Measurements from ENCODE around the gene FNDC10.
"Not testable (repeated sequence)": the region's sequence is repeated elsewhere in the genome, so short reads cannot be mapped to it uniquely, and the experiment has no call there.

The FNDC10 gene

DNA sequence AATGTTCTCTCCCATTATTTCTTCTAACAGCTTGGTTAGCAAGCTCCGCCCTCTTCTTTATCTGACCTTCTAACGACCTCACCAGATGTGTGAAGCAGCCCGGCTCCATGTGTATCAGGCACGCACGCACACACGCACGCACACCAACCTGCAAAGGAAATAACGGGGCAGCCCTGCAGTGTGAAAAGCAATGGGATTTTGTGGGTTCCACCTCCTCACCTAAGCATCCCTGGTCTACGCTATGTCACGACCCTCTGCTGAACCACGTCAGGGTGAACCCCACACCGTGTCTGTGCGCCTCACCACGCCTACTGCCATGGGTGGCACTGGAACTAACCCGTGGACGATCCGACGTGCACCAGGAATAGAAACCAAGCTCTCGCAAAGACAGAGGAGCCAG is 35.7 kb downstream of the FNDC10 start:
- peak; percentile 22 for DNase-seq

- no peak for DNase-seq
Observed at GRCh38 chr1:1563688-1564087, 36.2 kb downstream of the FNDC10 start.

DNA sequence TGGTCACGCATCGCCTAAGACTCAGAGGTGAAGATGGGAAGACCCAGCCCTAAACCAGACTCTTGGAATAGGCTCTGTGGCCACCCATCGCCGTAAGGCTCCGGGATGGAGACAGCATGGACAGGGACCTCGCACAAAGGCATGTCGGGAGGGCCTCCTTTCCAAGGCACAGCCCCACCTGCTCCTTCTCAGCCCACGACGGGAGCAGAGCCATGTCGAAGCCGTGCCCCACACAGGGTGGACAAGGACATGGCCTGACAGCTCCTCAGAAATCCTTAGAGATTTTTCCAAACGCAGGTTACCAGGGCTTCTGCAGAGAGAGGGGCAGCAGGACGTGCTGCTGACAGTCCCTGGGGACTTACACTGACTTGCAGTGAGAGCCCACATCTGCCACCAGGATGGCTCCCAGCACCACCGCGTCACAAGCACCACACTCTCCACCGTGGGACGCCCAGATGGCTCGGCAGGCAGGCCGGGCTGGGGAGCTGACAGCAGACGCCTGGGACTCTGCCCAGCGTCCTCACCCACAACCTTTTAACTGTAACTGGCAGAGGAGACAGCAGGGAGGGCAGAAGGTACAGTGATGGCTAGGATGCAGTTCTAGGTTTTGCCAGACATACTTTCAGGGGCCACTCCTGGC is 37.3 kb downstream of the FNDC10 start:
- DNase-seq = no peak

DNA sequence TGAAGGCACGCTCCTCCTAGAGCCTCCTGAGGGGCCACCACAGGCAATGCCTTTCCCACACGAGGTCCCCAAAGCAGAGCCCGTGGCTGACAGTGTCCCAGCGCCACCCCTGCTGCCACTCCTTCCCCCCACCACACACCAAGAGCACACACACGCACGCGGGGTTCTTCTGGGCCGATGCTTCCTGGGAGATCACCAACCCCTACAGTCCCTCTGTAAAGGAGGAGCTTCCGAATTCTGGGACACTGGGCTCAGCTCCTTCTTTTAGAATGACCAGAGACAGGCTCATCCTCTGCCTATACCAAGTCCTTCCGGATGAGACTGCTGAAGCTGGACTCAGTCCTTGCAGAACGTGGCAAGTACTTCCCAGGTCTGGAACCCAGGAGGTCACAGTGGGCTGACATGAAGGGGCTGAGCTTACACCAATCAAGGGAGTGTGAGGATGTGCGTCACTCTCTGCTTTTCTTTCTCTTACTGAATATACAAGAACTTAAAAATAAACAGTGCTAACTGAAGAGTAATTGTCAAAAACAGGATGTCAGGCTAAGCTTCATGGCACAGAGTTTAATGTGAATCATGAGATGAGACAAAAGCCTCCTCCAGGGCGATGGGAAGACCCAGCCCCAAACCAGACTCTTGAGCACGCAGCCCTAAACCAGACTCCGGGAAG is 38.0 kb downstream of the FNDC10 start:
- no peak for DNase-seq

DNA sequence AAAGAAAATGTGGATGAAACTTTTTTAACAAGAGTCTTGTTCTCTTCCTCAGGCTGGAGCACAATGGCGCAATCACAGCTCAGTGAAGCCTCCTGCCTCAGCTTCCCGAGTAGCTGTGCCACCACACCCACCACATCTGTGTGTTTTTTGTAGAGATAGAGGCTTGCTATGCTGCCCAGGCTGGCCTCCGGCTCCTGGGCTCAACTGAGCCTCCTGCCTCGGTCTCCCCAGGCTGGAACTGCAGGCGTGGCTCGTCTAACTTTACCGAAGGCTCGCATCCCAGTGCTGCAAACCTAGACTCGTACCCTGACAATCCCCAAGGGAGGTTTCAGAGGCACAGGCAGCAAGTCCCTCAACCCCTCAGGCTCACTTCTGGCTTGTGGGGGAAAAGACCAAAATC is 39.8 kb downstream of the FNDC10 start:
- no peak for DNase-seq

DNA sequence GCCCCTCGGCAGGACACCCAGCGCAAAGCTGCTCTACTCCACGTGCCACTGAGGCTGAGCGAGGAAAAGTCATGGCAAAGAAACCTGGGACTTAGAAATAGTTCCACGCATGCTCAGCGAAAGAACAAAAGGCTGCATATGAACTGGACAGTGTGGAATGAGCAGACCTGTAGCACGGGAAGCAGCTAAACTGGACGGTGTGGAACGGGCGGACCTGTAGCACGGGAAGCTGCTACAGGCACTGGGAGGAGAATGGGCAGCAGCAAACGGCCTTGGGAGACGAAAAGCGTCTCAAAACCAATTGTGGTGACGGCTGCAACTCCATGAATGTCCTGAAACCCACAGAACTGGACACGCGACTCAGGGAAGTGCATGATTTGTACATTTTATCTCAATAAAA is 40.9 kb downstream of the FNDC10 start:
- DNase-seq = no peak

DNA sequence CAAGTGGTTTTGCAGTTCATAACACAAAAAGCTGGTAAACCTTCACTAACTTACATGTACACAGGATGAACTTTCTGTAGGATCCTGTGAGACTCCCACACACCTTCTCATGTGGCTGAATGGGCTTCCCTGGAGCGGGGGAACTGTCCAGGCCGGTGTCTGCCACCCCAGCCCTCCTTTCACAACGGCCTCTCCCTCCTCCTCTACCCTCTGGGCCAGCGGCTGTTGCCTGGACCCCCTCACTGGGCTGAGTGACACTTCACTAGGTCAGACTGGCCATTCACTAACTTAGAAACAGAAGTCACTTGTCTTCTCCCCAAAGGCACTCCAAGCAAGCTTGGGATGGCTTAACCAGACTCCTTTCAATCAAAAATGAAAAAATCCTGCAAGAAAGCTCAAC is 41.3 kb downstream of the FNDC10 start:
- no peak for DNase-seq

DNA sequence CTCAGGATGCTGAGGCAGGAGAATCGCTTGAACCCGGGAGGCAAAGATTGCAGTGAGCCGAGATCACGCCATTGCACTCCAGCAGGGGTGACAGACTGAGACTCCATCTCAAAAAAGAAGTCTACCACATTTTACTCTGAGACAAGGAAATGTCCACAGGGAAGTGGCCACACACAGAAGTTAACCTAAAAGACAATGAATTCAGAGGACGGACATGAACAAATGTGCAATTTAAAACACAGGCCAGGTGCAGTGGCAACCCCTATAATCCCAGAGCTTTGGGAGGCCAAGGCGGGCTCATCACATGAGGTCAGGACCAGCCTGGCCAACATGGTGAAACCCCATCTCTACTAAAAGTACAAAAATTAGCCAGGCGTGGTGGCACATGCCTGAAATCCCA is 42.2 kb downstream of the FNDC10 start:
- not testable (repeated sequence) for DNase-seq

GRCh38 chr1:1556961-1557360 is 43.0 kb downstream of the FNDC10 start:
- not testable (repeated sequence) for DNase-seq

DNA sequence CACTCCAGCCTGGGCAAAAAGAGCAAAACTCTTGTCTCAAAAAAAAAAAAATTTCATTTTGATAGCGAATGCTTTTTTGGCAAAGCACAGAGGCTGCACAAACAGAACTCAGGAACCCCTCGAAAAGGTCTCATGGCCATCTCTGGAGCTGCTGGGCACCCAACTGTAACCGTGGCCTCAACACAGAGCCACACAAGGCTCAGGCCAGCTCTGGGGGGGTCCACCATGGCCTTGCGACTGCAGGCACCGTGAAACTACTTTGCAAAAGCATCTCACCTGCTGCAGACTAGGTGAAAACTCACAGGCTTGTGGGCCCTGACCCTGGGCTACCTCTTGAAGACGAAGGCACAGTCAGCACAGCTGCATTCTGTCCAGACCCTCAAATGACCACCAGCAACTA is 43.4 kb downstream of the FNDC10 start:
- DNase-seq = no peak

- DNase-seq = peak; percentile 72
Observed at GRCh38 chr1:1554926-1555915, 44.7 kb downstream of the FNDC10 start.

- no peak for DNase-seq
Observed at GRCh38 chr1:1554550-1554925, 45.4 kb downstream of the FNDC10 start.

DNA sequence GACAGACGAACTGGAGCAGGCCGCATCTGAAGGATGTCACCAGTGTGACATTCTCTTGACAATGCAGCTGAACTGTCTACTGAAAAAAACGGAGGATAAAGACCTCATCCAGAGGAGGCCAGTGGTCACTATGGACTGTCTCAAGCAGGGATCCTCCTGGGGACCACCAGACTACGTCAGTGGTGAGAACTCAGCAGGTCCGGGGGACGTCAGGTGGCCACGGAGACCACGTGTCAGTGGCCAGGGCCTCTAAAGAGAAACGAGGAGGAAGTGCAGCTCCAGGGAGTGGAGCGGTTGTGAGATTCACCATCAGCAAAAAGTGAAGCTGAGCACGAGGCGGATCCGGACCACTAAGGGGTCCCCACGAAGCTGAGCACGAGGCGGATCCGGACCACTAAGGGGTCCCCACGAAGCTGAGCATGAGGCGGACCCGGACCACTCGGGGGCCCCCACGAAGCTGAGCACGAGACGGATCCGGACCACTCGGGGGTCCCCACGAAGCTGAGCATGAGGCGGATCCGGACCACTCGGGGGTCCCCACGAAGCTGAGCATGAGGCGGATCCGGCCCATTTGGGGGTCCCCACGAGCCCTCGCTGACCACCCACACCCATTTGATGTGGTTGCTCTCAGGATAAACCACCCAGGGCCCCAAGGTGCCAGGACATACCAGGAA is 46.0 kb downstream of the FNDC10 start:
- no peak for DNase-seq

- DNase-seq = no peak
Observed at GRCh38 chr1:1552263-1552639, 47.7 kb downstream of the FNDC10 start.

DNA sequence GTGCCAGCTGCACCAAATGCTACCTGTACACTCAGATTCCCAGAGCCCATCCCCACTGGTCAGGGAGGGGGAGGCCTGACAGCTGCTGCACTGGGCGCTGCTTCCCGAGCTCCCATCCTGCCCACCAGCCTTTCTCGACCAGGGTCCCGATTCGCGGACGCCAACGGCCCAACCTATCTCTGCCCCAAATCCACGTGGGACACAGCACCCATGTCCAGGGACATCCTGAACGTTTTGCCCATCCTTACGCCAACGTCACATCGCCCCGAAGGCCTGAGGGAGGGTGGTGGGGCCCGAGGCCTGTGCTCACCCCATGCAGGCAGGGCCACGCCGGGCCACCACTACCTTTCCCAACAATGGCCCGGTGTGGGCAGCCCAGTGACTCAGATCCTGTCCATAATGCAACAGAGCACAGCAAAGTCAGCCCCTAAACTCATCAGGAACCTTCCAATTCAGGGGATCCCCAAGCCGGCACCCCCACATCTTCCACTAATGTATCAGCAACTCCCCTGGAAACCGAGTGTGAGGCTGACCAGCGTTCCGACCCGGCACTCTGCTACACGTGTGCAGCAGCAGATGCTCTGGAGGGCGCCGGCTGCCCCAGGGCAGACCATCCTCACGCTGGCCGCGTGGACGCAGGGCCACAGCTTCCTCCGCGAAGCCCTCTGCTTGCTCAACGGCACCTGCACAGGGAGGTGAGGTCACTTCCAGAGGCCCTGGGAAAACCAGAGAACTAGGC is 48.2 kb downstream of the FNDC10 start:
- no peak for DNase-seq

DNA sequence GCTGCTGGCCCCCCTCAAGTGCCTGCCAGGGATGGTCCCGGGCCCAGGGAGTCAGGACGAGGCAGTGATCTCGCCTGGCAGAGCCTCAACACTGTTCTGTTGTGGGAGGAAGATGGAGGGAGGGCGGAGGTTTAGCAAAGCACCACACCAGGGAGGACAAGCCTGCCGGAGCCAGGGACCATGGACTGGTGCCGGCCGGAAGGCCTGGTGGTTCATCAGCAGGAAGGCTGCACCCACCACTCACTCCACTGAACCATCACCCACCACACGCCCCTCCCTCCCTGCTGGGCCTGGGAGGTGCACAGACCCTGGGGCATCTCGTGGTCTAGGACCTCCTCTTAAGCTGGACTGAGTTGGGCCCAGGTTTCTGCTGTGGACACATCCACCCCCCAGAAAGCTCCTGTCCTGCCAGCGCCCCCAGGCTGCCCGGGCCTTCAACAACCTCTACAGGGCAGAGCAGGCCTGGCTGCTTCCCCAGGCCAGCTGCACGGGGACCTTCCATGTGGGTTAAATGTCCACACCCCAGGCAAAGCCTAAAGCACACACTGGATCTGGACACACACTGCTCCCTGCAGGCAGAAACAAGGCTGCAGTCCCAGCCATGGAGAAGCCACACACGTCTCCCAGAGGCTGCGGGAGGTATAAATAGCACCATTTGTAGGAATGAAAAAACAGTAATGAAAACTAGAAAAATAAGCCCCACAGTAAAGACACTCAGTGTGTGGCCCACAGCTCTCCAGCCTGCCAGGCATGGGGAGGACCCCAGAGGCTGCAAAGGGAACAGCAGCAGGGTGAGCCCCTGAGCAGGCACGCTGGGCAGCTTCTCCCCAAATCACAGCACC is 49.1 kb downstream of the FNDC10 start:
- peak; percentile 47 for DNase-seq

DNA sequence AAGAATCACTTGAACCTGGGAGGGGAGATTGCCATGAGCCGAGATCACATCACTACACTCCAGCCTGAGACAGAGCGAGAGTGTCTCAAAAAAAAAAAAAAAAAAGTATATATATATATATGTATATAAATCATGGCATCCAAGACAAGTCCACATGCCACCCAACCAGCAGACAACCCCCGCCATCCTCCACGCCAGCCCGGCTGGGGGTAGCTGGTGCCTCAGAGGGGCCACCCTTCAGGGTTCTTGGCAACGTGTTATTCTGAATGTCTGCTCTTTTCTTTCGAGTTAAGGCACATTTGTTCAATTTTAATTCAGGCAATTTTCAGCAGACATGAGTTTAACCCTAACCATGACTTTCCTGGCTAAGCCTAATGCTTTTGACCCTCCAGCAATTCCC is 49.8 kb downstream of the FNDC10 start:
- DNase-seq = no peak

DNA sequence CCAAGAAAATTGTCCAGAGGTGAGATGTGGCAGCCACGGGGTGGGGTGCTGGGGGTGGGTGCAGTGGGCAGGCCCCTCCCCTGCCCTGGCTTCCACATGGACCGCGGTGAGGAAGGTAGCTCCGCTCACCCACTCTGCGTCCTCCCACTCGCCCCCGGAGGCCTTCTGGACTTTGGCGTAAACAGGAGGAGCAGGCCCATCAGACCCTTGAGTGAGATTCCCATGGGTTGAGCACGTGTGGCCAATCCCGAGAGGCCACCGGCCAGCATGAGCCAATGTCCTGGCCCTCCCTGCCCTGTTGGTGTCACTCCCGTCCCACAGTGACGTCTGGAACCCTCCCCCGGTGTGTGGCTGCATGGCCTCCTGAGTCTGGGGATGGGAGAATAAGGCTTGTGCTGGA is 51.3 kb downstream of the FNDC10 start:
- DNase-seq = no peak

Data from fibroblast of skin of abdomen (primary cell).